Astrocyte (in vitro differentiated cells and primary cell): ENCODE measurements around the gene ELMO1. TPM values are rescaled to one million over a fixed set of nuclear protein-coding genes. Genes with fewer than 3 reads are reported as not detected.
A peak's percentile ranks its signal among the peaks of the same experiment; 100 is the strongest.

Experiments used
- DNase-seq: peaks from one replicate; pipeline ENCODE4 v3.0.0-alpha.2; 2010; ENCODE audit warnings: low read depth
- FAIRE-seq: peaks from 2 replicates; lab custom pipeline; 2011; peaks lifted over from hg19 to GRCh38; lab: Jason Lieb, UNC
- H2AFZ ChIP-seq: 2 replicates; pipeline ENCODE4 v1.6.0; 2012; ENCODE audit warnings: low read depth, low read length, inconsistent platforms
- H3K27ac ChIP-seq: 2 replicates; pipeline ENCODE4 v1.5.1; 2011; ENCODE audit warnings: low read depth, low read length, inconsistent platforms
- H3K27me3 ChIP-seq: 2 replicates; pipeline ENCODE4 v1.6.0; 2011; ENCODE audit warnings: low read length, inconsistent platforms; ENCODE audit not compliant: insufficient read depth
- H3K36me3 ChIP-seq: 2 replicates; pipeline ENCODE4 v1.5.1; 2011; ENCODE audit warnings: low read length, inconsistent platforms; ENCODE audit not compliant: insufficient read depth
- H3K4me1 ChIP-seq: 2 replicates; pipeline ENCODE4 v1.5.1; 2011; ENCODE audit warnings: low read length, inconsistent platforms; ENCODE audit not compliant: insufficient read depth
- H3K4me2 ChIP-seq: 2 replicates; pipeline ENCODE4 v1.6.0; 2012; ENCODE audit warnings: low read length, inconsistent platforms
- H3K4me3 ChIP-seq: 2 replicates; pipeline ENCODE4 v1.5.1; 2011; ENCODE audit warnings: low read depth, mild to moderate bottlenecking, low read length, inconsistent platforms; ENCODE audit not compliant: insufficient read depth
- H3K79me2 ChIP-seq: 2 replicates; pipeline ENCODE4 v1.6.0; 2012; ENCODE audit warnings: mild to moderate bottlenecking, low read length, inconsistent platforms; ENCODE audit not compliant: insufficient read depth
- H3K9ac ChIP-seq: 2 replicates; pipeline ENCODE4 v1.6.0; 2012; ENCODE audit warnings: mild to moderate bottlenecking, low read length, inconsistent platforms
- H3K9me3 ChIP-seq: 2 replicates; pipeline ENCODE4 v1.5.1; 2012; ENCODE audit warnings: low read depth, mild to moderate bottlenecking, low read length, inconsistent platforms; ENCODE audit not compliant: insufficient read depth
- H4K20me1 ChIP-seq: 2 replicates; pipeline ENCODE4 v1.6.0; 2012; ENCODE audit warnings: low read length, inconsistent platforms; ENCODE audit not compliant: insufficient read depth
- H3K27ac Mint-ChIP-seq: one replicate; pipeline ENCODE4 v1.8.0; 2021; ENCODE audit warnings: mild to moderate bottlenecking, mixed read lengths; ENCODE audit not compliant: unreplicated experiment
- H3K27me3 Mint-ChIP-seq: one replicate; pipeline ENCODE4 v1.8.0; 2021; ENCODE audit warnings: low read depth, mixed read lengths; ENCODE audit not compliant: unreplicated experiment
- H3K36me3 Mint-ChIP-seq: one replicate; pipeline ENCODE4 v1.8.0; 2021; ENCODE audit warnings: low read depth, mixed read lengths; ENCODE audit not compliant: unreplicated experiment
- H3K4me1 Mint-ChIP-seq: one replicate; pipeline ENCODE4 v1.8.0; 2021; ENCODE audit warnings: low read depth, mixed read lengths; ENCODE audit not compliant: unreplicated experiment
- H3K4me3 Mint-ChIP-seq: one replicate; pipeline ENCODE4 v1.8.0; 2021; ENCODE audit warnings: mild to moderate bottlenecking, moderate library complexity, mixed read lengths; ENCODE audit not compliant: unreplicated experiment
- H3K9me3 Mint-ChIP-seq: one replicate; pipeline ENCODE4 v1.8.0; 2021; ENCODE audit warnings: mild to moderate bottlenecking, mixed read lengths; ENCODE audit not compliant: unreplicated experiment
- EZH2 ChIP-seq: IDR thresholded peaks from 2 replicates; pipeline ENCODE4 v1.6.1; 2012; ENCODE audit warnings: mild to moderate bottlenecking, low read length, inconsistent platforms; ENCODE audit not compliant: insufficient read depth
- total RNA-seq: library from RNA; stranded (reverse); gene quantifications from 2 replicates; pipeline ENCODE4 v1.2.1, GENCODE V29; 2021
- TF ChIP-seq, protein P1 (sequence below): IDR thresholded peaks from 2 replicates; pipeline ENCODE4 v1.5.1; 2011; ENCODE audit warnings: low read depth, mild to moderate bottlenecking, inconsistent platforms, low read length, moderate library complexity; ENCODE audit not compliant: insufficient read depth

Gene ELMO1
- total RNA-seq, 1 donor from 2014 or later, result 20.4 TPM

GRCh38 chr7:37119296-37119860 is 329.3 kb downstream of the ELMO1 start:
- H3K27me3 ChIP-seq, result no peaks in the 10 kb centered on the region
- H3K4me3 Mint-ChIP-seq, result no peak overlapping the region
- no peaks in the 10 kb centered on the region for H3K4me1 ChIP-seq
- TF ChIP-seq, protein P1, sequence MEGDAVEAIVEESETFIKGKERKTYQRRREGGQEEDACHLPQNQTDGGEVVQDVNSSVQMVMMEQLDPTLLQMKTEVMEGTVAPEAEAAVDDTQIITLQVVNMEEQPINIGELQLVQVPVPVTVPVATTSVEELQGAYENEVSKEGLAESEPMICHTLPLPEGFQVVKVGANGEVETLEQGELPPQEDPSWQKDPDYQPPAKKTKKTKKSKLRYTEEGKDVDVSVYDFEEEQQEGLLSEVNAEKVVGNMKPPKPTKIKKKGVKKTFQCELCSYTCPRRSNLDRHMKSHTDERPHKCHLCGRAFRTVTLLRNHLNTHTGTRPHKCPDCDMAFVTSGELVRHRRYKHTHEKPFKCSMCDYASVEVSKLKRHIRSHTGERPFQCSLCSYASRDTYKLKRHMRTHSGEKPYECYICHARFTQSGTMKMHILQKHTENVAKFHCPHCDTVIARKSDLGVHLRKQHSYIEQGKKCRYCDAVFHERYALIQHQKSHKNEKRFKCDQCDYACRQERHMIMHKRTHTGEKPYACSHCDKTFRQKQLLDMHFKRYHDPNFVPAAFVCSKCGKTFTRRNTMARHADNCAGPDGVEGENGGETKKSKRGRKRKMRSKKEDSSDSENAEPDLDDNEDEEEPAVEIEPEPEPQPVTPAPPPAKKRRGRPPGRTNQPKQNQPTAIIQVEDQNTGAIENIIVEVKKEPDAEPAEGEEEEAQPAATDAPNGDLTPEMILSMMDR, result no peak
- no peaks in the 10 kb centered on the region for H3K36me3 ChIP-seq
- H3K9me3 ChIP-seq, result no peaks in the 10 kb centered on the region
- FAIRE-seq (no peak), DNase-seq (no peak)
- H3K79me2 ChIP-seq, result no peaks in the 10 kb centered on the region
- no peak overlapping the region for H3K9ac ChIP-seq
- H2AFZ ChIP-seq, result no peak overlapping the region
- peaks cover 14% of the 10 kb centered on the region for H3K4me1 Mint-ChIP-seq
- H3K27ac Mint-ChIP-seq, result no peak overlapping the region
- H4K20me1 ChIP-seq, result no peaks in the 10 kb centered on the region
- peaks cover 10% of the 10 kb centered on the region for H3K9me3 Mint-ChIP-seq
- no peak overlapping the region for H3K4me3 ChIP-seq
- H3K4me2 ChIP-seq, result no peak overlapping the region
- H3K27me3 Mint-ChIP-seq, result no peaks in the 10 kb centered on the region
- H3K36me3 Mint-ChIP-seq, result no peaks in the 10 kb centered on the region
- no peak overlapping the region for H3K27ac ChIP-seq

GRCh38 chr7:37118004-37118403 is 330.7 kb downstream of the ELMO1 start:
- Mint-ChIP-seq H3K27ac (no peak overlapping the region), H3K36me3 (no peaks in the 10 kb centered on the region)
- no peak for DNase-seq

GRCh38 chr7:37117292-37117691 is 331.4 kb downstream of the ELMO1 start:
- H3K4me2 ChIP-seq, result no peak overlapping the region
- H3K4me3 Mint-ChIP-seq, result no peak overlapping the region

More at GRCh38 chr7:37118004-37118403, 330.7 kb downstream of the ELMO1 start:
- H2AFZ ChIP-seq, result no peak overlapping the region
- no peak overlapping the region for H3K4me3 Mint-ChIP-seq
- H3K4me3 ChIP-seq, result no peak overlapping the region
- H3K9ac ChIP-seq, result no peak overlapping the region
- no peak overlapping the region for H3K4me2 ChIP-seq
- H3K27me3 Mint-ChIP-seq, result no peaks in the 10 kb centered on the region
- no peak for FAIRE-seq
- no peaks in the 10 kb centered on the region for H3K4me1 ChIP-seq
- peaks cover 21% of the 10 kb centered on the region for H3K4me1 Mint-ChIP-seq
- H3K36me3 ChIP-seq, result no peaks in the 10 kb centered on the region
- no peaks in the 10 kb centered on the region for H3K79me2 ChIP-seq
- TF ChIP-seq EZH2, result no peak
- TF ChIP-seq, protein P1, result no peak
- H4K20me1 ChIP-seq, result no peaks in the 10 kb centered on the region
- H3K9me3 Mint-ChIP-seq, result peaks cover 7% of the 10 kb centered on the region
- no peaks in the 10 kb centered on the region for H3K27me3 ChIP-seq
- no peaks in the 10 kb centered on the region for H3K9me3 ChIP-seq
- H3K27ac ChIP-seq, result no peak overlapping the region

More at GRCh38 chr7:37117292-37117691, 331.4 kb downstream of the ELMO1 start:
- peaks cover 1% of the 10 kb centered on the region for H3K36me3 Mint-ChIP-seq
- no peaks in the 10 kb centered on the region for H4K20me1 ChIP-seq
- peak overlapping the region; percentile 24 for H3K27ac Mint-ChIP-seq
- H3K9me3 Mint-ChIP-seq, result peaks cover 5% of the 10 kb centered on the region
- no peaks in the 10 kb centered on the region for H3K27me3 Mint-ChIP-seq
- peaks cover 1% of the 10 kb centered on the region for H3K9me3 ChIP-seq
- H3K27me3 ChIP-seq, result no peaks in the 10 kb centered on the region
- peak overlapping the region; percentile 26 for H2AFZ ChIP-seq
- H3K4me1 ChIP-seq, result no peaks in the 10 kb centered on the region
- no peaks in the 10 kb centered on the region for H3K79me2 ChIP-seq
- no peak overlapping the region for H3K4me3 ChIP-seq
- H3K9ac ChIP-seq, result no peak overlapping the region
- DNase-seq, result no peak
- TF ChIP-seq, protein P1, result no peak
- no peak for TF ChIP-seq EZH2
- no peaks in the 10 kb centered on the region for H3K36me3 ChIP-seq
- no peak overlapping the region for H3K27ac ChIP-seq
- no peak for FAIRE-seq
- peaks cover 21% of the 10 kb centered on the region for H3K4me1 Mint-ChIP-seq
